ENCODE results near the gene MCF2L2.

The MCF2L2 gene

GRCh38 chr3:183307749-183308148 is 120.7 kb downstream of the MCF2L2 start:
- H3K4me3 ChIP-seq (ENCODE audit: low read length), result no peak overlapping the region
- no peak for DNase-seq (ENCODE audit: low read depth)
- TF ChIP-seq, protein P1, sequence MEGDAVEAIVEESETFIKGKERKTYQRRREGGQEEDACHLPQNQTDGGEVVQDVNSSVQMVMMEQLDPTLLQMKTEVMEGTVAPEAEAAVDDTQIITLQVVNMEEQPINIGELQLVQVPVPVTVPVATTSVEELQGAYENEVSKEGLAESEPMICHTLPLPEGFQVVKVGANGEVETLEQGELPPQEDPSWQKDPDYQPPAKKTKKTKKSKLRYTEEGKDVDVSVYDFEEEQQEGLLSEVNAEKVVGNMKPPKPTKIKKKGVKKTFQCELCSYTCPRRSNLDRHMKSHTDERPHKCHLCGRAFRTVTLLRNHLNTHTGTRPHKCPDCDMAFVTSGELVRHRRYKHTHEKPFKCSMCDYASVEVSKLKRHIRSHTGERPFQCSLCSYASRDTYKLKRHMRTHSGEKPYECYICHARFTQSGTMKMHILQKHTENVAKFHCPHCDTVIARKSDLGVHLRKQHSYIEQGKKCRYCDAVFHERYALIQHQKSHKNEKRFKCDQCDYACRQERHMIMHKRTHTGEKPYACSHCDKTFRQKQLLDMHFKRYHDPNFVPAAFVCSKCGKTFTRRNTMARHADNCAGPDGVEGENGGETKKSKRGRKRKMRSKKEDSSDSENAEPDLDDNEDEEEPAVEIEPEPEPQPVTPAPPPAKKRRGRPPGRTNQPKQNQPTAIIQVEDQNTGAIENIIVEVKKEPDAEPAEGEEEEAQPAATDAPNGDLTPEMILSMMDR (conservative IDR thresholded peaks at IDR 0.05; ENCODE audit: low read depth, low read length), result no peak

GRCh38 chr3:183306798-183307671 is 121.4 kb downstream of the MCF2L2 start:
- TF ChIP-seq, protein P1 (conservative IDR thresholded peaks at IDR 0.05; ENCODE audit: low read depth, low read length), result no peak
- peak; percentile 52 for DNase-seq (ENCODE audit: low read depth)
- no peak overlapping the region for H3K4me3 ChIP-seq (ENCODE audit: low read length)

- DNase-seq (ENCODE audit: low read depth), result no peak
- no peak overlapping the region for H3K4me3 ChIP-seq (ENCODE audit: low read length)
- TF ChIP-seq, protein P1 (conservative IDR thresholded peaks at IDR 0.05; ENCODE audit: low read depth, low read length), result no peak
Observed at GRCh38 chr3:183303690-183304089, 124.7 kb downstream of the MCF2L2 start.

- no peak for DNase-seq (ENCODE audit: low read depth)
- TF ChIP-seq, protein P1 (conservative IDR thresholded peaks at IDR 0.05; ENCODE audit: low read depth, low read length), result no peak
Observed at GRCh38 chr3:183301937-183302580, 126.4 kb downstream of the MCF2L2 start.

GRCh38 chr3:183300996-183301562 is 127.3 kb downstream of the MCF2L2 start:
- TF ChIP-seq, protein P1 (conservative IDR thresholded peaks at IDR 0.05; ENCODE audit: low read depth, low read length), result no peak

More at GRCh38 chr3:183301937-183302580, 126.4 kb downstream of the MCF2L2 start:
- no peak overlapping the region for H3K4me3 ChIP-seq (ENCODE audit: low read length)

DNA sequence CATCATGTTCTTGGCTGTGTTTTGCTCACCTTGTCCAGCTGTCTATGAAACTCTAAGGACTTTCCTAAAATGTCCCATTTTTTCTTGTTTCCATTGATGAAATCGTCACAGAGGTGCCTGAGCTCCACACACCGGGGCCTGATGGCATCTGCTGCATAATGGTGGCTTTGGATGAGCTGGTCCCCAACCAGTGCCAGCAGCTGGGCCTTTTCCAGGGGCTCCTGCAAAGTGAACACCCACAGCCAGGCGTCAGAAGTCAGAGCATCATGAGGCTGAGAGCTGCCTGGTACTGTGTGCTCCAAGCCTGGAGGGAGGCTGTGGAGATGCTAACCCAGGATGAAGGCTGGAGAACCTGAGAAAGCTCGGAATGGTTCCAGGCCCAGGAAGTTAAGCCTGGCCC is 128.4 kb downstream of the MCF2L2 start:
- no peak for DNase-seq (ENCODE audit: low read depth)
- TF ChIP-seq, protein P1 (conservative IDR thresholded peaks at IDR 0.05; ENCODE audit: low read depth, low read length), result no peak

More at GRCh38 chr3:183300996-183301562, 127.3 kb downstream of the MCF2L2 start:
- no peak overlapping the region for H3K4me3 ChIP-seq (ENCODE audit: low read length)
- no peak for DNase-seq (ENCODE audit: low read depth)

More for the DNA sequence above, 128.4 kb downstream of the MCF2L2 start:
- H3K4me3 ChIP-seq (ENCODE audit: low read length), result no peak overlapping the region
